ENCODE results near the gene KBTBD4.
"Not testable (repeated sequence)": the region's sequence is repeated elsewhere in the genome, so short reads cannot be mapped to it uniquely, and the experiment has no call there.

Gene KBTBD4

GRCh38 chr11:47527186-47527585 is 51.6 kb downstream of the KBTBD4 start:
- Mint-ChIP-seq H3K36me3 (no peaks in the 10 kb centered on the region), H3K27me3 (no peaks in the 10 kb centered on the region), H3K9me3 (no peaks in the 10 kb centered on the region), H3K27ac (peak overlapping the region; percentile 55), H3K4me3 (no peak overlapping the region), H3K4me1 (peaks cover 69% of the 10 kb centered on the region)

GRCh38 chr11:47526032-47526431 is 52.7 kb downstream of the KBTBD4 start:
- peaks cover 65% of the 10 kb centered on the region for H3K4me1 Mint-ChIP-seq
- peak overlapping the region; percentile 19 for H3K4me3 Mint-ChIP-seq
- not testable (repeated sequence) for H3K27me3 Mint-ChIP-seq, H3K9me3 Mint-ChIP-seq, H3K36me3 Mint-ChIP-seq
- H3K27ac Mint-ChIP-seq: peak overlapping the region; percentile 55

GRCh38 chr11:47524291-47524874 is 54.4 kb downstream of the KBTBD4 start:
- Mint-ChIP-seq H3K36me3 (peaks cover 1% of the 10 kb centered on the region), H3K4me1 (peaks cover 61% of the 10 kb centered on the region), H3K27ac (peak overlapping the region; percentile 89), H3K27me3 (no peaks in the 10 kb centered on the region), H3K9me3 (no peaks in the 10 kb centered on the region), H3K4me3 (peak overlapping the region; percentile 75)

- Mint-ChIP-seq H3K27me3 (no peaks in the 10 kb centered on the region), H3K4me1 (peaks cover 65% of the 10 kb centered on the region), H3K9me3 (no peaks in the 10 kb centered on the region), H3K4me3 (peak overlapping the region; percentile 75), H3K27ac (peak overlapping the region; percentile 89), H3K36me3 (peaks cover 1% of the 10 kb centered on the region)
Observed at GRCh38 chr11:47523490-47524225, 55.1 kb downstream of the KBTBD4 start.
